GM12872 (cell line): ENCODE results near the gene GPC5.

ENCODE experiments used
- TF ChIP-seq, protein P1 (sequence below): IDR thresholded peaks from 3 replicates; pipeline ENCODE4 v1.5.1; 2011; ENCODE audit warnings: low read depth, mild to moderate bottlenecking, low read length, moderate library complexity; ENCODE audit not compliant: insufficient read depth

GPC5 gene

DNA sequence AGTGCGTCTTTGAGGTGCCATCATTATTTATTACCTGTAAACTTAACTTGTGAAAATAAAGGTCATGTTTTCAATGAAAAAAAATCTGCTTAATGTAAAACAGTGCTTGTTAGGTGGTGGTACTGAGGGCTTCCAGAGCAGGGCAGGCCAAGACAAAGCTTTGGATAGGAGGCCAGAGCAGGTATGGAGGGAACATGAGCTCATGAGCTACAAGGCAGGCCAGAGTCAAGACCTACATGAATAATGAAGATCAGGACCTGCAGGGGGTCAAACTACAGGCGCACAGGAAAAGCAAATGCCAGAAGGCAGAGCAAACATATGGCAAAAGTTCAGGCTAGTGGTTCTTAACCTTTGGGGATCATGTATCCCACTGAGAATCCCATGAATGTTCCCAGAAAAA is 343.5 kb downstream of the GPC5 start:
- TF ChIP-seq, protein P1, sequence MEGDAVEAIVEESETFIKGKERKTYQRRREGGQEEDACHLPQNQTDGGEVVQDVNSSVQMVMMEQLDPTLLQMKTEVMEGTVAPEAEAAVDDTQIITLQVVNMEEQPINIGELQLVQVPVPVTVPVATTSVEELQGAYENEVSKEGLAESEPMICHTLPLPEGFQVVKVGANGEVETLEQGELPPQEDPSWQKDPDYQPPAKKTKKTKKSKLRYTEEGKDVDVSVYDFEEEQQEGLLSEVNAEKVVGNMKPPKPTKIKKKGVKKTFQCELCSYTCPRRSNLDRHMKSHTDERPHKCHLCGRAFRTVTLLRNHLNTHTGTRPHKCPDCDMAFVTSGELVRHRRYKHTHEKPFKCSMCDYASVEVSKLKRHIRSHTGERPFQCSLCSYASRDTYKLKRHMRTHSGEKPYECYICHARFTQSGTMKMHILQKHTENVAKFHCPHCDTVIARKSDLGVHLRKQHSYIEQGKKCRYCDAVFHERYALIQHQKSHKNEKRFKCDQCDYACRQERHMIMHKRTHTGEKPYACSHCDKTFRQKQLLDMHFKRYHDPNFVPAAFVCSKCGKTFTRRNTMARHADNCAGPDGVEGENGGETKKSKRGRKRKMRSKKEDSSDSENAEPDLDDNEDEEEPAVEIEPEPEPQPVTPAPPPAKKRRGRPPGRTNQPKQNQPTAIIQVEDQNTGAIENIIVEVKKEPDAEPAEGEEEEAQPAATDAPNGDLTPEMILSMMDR: no peak

DNA sequence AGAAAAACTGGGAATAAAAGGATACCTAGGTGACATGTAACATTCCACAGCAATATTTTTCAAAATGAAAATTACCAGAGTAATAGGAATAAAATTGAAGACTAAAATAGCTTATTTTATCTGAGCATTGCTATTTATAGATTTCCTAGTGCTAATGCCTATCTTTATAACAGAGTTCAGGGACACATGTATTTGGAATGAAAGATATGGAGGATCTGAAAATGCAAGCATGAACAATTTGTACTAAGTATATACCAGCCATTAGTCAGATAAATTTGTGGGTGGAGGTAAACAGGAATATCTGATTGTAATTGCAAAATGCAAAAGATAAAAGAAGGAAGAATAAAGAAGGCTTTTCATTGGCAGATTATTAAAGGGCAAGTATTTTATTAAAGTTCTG is 345.9 kb downstream of the GPC5 start:
- TF ChIP-seq, protein P1: no peak

DNA sequence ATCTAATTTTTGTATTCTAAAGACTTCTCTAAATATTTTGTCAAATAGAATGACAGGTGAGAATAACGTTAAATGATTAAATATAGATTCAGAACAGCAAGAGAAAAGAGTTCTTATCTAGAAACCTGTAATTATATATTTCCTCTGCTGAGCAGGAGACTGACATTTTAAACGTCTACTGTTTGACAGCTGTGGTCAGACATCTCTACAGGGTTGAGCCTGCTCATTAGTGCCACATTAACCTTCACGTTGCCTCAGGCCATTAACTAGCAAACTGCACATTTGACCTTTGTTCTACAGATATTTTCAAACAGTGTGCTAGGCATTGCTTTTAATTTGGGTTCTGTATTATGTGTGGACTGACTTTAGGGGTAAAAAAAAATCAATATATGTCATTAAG is 347.5 kb downstream of the GPC5 start:
- TF ChIP-seq, protein P1: no peak

DNA sequence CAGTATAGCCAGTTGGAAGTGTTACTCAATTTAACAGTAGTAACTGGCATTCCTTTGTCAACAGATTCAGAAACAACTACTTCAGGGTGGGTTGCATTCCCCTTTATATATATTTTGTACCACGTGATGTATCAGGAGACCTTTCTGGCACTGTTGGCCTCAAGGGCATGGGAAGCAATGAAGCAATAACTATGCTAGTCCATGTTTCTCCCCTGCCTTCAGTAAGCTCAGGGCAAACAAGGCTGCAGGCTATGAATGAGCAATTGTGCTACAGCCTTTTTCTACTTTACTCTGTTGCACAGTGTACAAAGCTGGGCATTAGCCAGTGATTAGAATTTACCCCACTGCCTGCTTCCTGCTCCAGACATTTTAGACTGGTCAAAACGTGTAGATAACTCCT is 348.8 kb downstream of the GPC5 start:
- TF ChIP-seq, protein P1: no peak

DNA sequence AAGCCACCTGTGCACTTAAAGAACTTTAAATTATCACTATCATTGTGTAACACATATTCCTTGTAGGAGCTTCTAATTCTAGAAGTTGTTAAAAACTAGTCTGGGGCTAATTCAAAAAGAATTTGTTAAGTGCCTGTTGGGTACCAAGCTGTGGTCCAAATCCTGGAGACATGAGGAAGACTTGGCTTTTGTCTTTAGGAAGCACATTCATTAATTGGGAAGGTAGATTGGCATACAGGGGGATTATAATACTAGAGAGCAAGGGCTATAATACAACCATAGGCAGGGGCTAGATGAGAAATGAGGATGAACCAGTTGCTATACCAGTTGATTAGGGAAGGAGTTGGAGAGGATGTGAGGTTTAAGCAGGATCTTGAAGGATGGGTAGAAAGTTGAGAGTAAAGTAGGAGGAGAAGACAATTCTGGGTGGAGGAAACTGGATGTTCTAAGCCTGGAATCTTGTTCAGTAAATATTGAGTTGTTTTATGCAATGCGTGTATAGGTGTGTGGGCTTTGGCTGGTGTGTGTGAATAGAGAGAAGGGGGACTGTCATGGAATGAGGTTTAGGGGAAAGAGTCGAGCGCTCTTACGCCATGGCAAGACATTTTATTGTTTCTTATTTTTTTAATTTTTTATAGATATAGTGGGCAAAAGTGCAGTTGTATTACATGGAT is 350.1 kb downstream of the GPC5 start:
- TF ChIP-seq, protein P1: no peak

DNA sequence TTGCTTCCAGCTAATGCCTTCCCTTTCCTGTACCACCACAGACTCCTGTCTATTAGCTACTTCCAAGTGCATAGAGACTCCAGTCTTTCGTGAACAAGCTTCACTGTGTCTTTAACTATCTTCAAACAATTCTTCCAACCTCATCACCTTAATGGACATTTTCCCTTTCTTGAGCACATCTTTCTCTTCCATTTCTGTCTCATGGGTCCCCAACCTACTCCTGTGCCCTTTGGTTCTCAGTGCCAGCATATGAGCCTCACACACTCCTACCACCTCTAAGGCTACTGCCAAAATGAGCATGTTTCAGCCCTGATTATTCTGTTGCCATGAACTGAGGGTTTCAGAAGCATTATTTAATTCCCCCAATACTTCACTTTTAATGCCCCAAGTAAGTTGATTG is 360.3 kb downstream of the GPC5 start:
- TF ChIP-seq, protein P1: no peak

DNA sequence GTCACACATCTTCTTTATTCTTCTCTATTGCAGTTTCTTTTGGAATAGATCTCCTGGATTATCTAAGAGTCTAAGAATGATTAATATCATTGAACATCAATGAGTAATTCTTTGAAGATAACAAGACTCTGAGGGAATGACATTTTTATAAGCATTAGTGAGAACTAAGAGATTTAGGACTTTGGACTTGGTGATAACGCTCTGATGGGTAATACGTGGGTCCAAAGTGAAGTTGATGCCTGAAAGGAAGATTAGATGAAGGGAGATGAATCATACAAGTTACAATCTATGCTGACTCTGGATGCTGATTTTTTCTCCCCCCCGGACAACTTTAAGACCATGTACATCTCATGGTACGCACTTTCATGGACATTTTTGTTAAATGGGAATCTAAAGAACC is 364.5 kb downstream of the GPC5 start:
- TF ChIP-seq, protein P1: no peak

DNA sequence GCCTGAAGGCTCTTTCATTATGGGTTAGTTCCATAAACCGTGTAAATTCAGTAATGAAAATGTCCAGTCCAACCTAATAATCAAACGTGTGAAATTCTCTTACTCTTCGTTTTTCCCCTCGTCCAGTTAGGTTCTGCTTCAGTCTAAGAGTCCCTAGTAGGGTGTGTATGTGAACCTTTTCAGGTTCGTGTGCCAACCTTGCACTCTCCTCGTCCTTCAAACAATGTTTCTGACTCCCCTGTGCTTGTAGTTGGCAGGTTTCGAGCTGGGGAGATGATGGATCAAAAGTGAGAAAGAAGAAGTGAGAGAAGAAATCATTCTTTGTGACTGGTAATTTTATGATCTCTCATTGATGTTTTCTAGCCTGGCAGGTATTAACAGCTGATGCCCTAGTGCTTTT is 366.1 kb downstream of the GPC5 start:
- TF ChIP-seq, protein P1: no peak
